Neural cell (in vitro differentiated cells): ENCODE results near the gene VPS54. TPM values are rescaled to one million over a fixed set of nuclear protein-coding genes. Genes with fewer than 3 reads are reported as not detected.

Experiments used
- H2AFZ ChIP-seq: fragments of 200-600, 300-800 bp; sonication (generic), shearing (Covaris generic); 2 replicates; pipeline ENCODE4 v1.6.0; 2014; ENCODE audit warnings: low read depth, mild to moderate bottlenecking, antibody characterized with exemption, low read length, moderate library complexity
- H3F3A ChIP-seq: fragments of 200-600 bp; shearing (Covaris generic); 2 replicates; pipeline ENCODE4 v1.6.1; 2016; ENCODE audit warnings: mild to moderate bottlenecking, moderate library complexity, mixed read lengths, antibody characterized with exemption, low read length; ENCODE audit not compliant: insufficient read depth, poor library complexity, severe bottlenecking
- H3K27ac ChIP-seq: fragments of 200-600, 300-800 bp; sonication (generic), shearing (Covaris generic); 2 replicates; pipeline ENCODE4 v1.5.1; 2014; ENCODE audit warnings: mild to moderate bottlenecking, low read length, moderate library complexity
- H3K27me3 ChIP-seq: fragments of 300-800, 200-600 bp; sonication (generic), shearing (Covaris generic); 2 replicates; pipeline ENCODE4 v1.6.0; 2014; ENCODE audit warnings: mild to moderate bottlenecking, low read depth, low read length, moderate library complexity; ENCODE audit not compliant: insufficient read depth
- H3K36me3 ChIP-seq: fragments of 300-800, 200-600 bp; sonication (generic), shearing (Covaris generic); 2 replicates; pipeline ENCODE4 v1.5.1; 2014; ENCODE audit warnings: mild to moderate bottlenecking, antibody characterized with exemption, low read length, moderate library complexity; ENCODE audit not compliant: insufficient read depth
- H3K4me2 ChIP-seq: fragments of 300-800, 200-600 bp; sonication (generic), shearing (Covaris generic); 2 replicates; pipeline ENCODE4 v1.6.0; 2014; ENCODE audit warnings: mild to moderate bottlenecking, low read length
- H3K4me3 ChIP-seq: fragments of 300-800, 200-600 bp; sonication (generic), shearing (Covaris generic); 2 replicates; pipeline ENCODE4 v1.5.1; 2014; ENCODE audit warnings: mild to moderate bottlenecking, low read length, moderate library complexity
- H3K79me2 ChIP-seq: fragments of 200-600 bp; shearing (Covaris generic); replicated peaks from 2 replicates; pipeline ENCODE4 v1.6.0; 2014; ENCODE audit warnings: mild to moderate bottlenecking, low read length, moderate library complexity; ENCODE audit not compliant: insufficient read depth
- H3K9ac ChIP-seq: fragments of 300-800, 200-600 bp; sonication (generic), shearing (Covaris generic); 2 replicates; pipeline ENCODE4 v1.6.1; 2016; ENCODE audit warnings: mild to moderate bottlenecking, low read length, mixed read lengths
- H3K9me2 ChIP-seq: fragments of 200-600 bp; shearing (Covaris generic); 2 replicates; pipeline ENCODE4 v1.6.1; 2016; ENCODE audit warnings: mild to moderate bottlenecking, low read length, mixed read lengths; ENCODE audit not compliant: insufficient read depth
- H3K9me3 ChIP-seq: fragments of 200-600, 300-800 bp; sonication (generic), shearing (Covaris generic); 2 replicates; pipeline ENCODE4 v1.6.1; 2016; ENCODE audit warnings: mild to moderate bottlenecking, mixed run types, low read length, moderate library complexity, mixed read lengths
- H4K20me1 ChIP-seq: fragments of 200-600 bp; shearing (Covaris generic); 2 replicates; pipeline ENCODE4 v1.6.1; 2016; ENCODE audit warnings: mild to moderate bottlenecking, mixed run types; ENCODE audit not compliant: insufficient read depth
- EP300 ChIP-seq: fragments of 450-650 bp; conservative IDR thresholded peaks from 2 replicates; pipeline ENCODE4 v1.6.1; 2014; ENCODE audit warnings: antibody characterized with exemption, mild to moderate bottlenecking, moderate library complexity; ENCODE audit not compliant: poor library complexity, severe bottlenecking
- EZH2 ChIP-seq: fragments of 200-600, 300-800 bp; shearing (Covaris generic), sonication (generic); IDR thresholded peaks from 2 replicates; pipeline ENCODE4 v1.6.1; 2014; ENCODE audit warnings: antibody characterized with exemption, low read length, borderline replicate concordance, mild to moderate bottlenecking; ENCODE audit not compliant: insufficient read depth, poor library complexity, severe bottlenecking
- MXI1 ChIP-seq: fragments of 450-650 bp; conservative IDR thresholded peaks from 2 replicates; pipeline ENCODE4 v1.6.1; 2014; ENCODE audit warnings: antibody characterized with exemption, mild to moderate bottlenecking; ENCODE audit not compliant: poor library complexity, severe bottlenecking
- POLR2AphosphoS5 ChIP-seq: IDR thresholded peaks from 2 replicates; pipeline ENCODE4 v1.6.1; 2012
- RAD21 ChIP-seq: fragments of 450-650 bp; conservative IDR thresholded peaks from 2 replicates; pipeline ENCODE4 v1.6.1; 2014; ENCODE audit warnings: antibody characterized with exemption, mild to moderate bottlenecking, moderate library complexity
- SMC3 ChIP-seq: fragments of 450-650 bp; conservative IDR thresholded peaks from 2 replicates; pipeline ENCODE4 v1.6.1; 2014; ENCODE audit warnings: antibody characterized with exemption, mild to moderate bottlenecking, moderate library complexity; ENCODE audit not compliant: poor library complexity
- TAF1 ChIP-seq: IDR thresholded peaks from 2 replicates; pipeline ENCODE4 v1.6.1; 2012; ENCODE audit warnings: low read depth
- polyA plus RNA-seq: library from polyadenylated mRNA; depleted of rRNA; stranded (reverse); fragments of >200 nt; gene quantifications from 2 replicates; pipeline ENCODE4 v1.2.3, GENCODE V29; 2014
- TF ChIP-seq, protein P1 (sequence below): fragments of 450-650 bp; IDR thresholded peaks from 2 replicates; pipeline ENCODE4 v1.5.1; 2014; ENCODE audit warnings: antibody characterized with exemption, mild to moderate bottlenecking, moderate library complexity; ENCODE audit not compliant: poor library complexity, severe bottlenecking
- TF ChIP-seq, protein P2 (sequence below): IDR thresholded peaks from 2 replicates; pipeline ENCODE4 v1.6.1; 2012; ENCODE audit warnings: borderline replicate concordance

VPS54 gene
- polyA plus RNA-seq, 1 donor from 2014 or later = 34.2 TPM

DNA sequence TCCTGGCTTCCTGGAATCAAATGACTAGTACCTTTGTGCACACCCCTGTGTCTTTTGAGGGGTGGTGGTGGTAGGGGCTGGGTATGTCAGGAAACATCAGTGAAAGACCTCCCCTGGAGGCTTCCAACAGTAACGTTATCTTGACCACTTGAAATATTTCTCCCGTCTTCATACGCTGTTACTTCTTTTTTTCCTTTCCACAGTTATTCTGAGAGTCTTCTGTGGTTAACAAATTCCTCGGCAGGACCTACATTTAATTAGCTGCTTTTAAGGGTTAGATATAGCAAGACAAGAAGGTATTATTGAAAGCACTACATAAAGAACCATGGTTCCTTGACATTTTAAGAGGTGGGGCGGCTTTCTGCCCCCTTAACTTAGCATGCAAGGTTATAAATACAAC, 142.9 kb downstream of the VPS54 start:
- H3K36me3 ChIP-seq = no peaks in the 10 kb centered on the region
- H3K9ac ChIP-seq = no peak overlapping the region
- no peaks in the 10 kb centered on the region for H3K9me3 ChIP-seq
- no peaks in the 10 kb centered on the region for H3K27me3 ChIP-seq
- H3F3A ChIP-seq = peaks cover 3% of the 10 kb centered on the region
- no peaks in the 10 kb centered on the region for H3K79me2 ChIP-seq
- TF ChIP-seq EZH2 (no peak), SMC3 (no peak), MXI1 (no peak), RAD21 (no peak), POLR2AphosphoS5 (no peak), TAF1 (no peak), EP300 (no peak)
- TF ChIP-seq, protein P1, sequence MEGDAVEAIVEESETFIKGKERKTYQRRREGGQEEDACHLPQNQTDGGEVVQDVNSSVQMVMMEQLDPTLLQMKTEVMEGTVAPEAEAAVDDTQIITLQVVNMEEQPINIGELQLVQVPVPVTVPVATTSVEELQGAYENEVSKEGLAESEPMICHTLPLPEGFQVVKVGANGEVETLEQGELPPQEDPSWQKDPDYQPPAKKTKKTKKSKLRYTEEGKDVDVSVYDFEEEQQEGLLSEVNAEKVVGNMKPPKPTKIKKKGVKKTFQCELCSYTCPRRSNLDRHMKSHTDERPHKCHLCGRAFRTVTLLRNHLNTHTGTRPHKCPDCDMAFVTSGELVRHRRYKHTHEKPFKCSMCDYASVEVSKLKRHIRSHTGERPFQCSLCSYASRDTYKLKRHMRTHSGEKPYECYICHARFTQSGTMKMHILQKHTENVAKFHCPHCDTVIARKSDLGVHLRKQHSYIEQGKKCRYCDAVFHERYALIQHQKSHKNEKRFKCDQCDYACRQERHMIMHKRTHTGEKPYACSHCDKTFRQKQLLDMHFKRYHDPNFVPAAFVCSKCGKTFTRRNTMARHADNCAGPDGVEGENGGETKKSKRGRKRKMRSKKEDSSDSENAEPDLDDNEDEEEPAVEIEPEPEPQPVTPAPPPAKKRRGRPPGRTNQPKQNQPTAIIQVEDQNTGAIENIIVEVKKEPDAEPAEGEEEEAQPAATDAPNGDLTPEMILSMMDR = no peak
- TF ChIP-seq, protein P2, sequence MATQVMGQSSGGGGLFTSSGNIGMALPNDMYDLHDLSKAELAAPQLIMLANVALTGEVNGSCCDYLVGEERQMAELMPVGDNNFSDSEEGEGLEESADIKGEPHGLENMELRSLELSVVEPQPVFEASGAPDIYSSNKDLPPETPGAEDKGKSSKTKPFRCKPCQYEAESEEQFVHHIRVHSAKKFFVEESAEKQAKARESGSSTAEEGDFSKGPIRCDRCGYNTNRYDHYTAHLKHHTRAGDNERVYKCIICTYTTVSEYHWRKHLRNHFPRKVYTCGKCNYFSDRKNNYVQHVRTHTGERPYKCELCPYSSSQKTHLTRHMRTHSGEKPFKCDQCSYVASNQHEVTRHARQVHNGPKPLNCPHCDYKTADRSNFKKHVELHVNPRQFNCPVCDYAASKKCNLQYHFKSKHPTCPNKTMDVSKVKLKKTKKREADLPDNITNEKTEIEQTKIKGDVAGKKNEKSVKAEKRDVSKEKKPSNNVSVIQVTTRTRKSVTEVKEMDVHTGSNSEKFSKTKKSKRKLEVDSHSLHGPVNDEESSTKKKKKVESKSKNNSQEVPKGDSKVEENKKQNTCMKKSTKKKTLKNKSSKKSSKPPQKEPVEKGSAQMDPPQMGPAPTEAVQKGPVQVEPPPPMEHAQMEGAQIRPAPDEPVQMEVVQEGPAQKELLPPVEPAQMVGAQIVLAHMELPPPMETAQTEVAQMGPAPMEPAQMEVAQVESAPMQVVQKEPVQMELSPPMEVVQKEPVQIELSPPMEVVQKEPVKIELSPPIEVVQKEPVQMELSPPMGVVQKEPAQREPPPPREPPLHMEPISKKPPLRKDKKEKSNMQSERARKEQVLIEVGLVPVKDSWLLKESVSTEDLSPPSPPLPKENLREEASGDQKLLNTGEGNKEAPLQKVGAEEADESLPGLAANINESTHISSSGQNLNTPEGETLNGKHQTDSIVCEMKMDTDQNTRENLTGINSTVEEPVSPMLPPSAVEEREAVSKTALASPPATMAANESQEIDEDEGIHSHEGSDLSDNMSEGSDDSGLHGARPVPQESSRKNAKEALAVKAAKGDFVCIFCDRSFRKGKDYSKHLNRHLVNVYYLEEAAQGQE = no peak
- no peaks in the 10 kb centered on the region for H4K20me1 ChIP-seq
- H3K9me2 ChIP-seq = no peaks in the 10 kb centered on the region
- H3K27ac ChIP-seq = no peak overlapping the region
- no peak overlapping the region for H2AFZ ChIP-seq
- no peak overlapping the region for H3K4me3 ChIP-seq
- no peak overlapping the region for H3K4me2 ChIP-seq

DNA sequence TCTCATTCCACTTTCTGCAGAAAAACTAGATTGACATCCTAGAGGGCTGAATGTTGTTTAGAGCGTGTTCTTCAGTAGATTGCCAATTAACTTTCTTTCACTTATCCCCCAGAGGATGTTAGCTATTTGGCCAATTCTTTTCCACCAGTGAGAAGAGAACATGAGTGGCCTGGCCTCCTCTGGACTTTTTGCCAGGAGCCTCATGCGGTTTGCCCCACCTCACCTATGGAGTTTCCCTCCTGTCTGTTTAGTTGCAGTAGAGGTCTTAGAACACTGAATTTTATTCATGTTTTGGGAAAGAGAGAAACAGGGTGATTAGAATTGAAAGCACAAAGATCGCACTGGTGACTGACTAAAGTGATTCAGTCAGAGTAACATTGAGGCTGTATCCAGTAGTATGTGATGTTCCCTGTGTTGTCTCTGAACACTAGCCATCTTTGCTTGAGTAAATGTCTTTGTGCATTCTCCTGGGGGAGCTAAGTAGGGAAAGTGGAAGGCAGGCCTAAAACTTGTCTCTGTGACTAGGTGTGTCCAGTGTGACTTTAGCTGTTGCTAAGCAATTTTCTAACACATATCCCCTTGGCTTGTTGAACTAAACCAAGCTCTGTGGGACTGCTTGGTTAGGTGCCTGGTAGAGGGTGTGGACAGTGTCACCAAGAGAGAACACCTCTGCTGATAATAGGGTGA, 143.5 kb downstream of the VPS54 start:
- no peak overlapping the region for H3K4me2 ChIP-seq
- peaks cover under 1% of the 10 kb centered on the region for H3F3A ChIP-seq
- no peaks in the 10 kb centered on the region for H3K9me3 ChIP-seq
- H3K27ac ChIP-seq = no peak overlapping the region
- no peaks in the 10 kb centered on the region for H3K79me2 ChIP-seq
- no peaks in the 10 kb centered on the region for H3K36me3 ChIP-seq
- H3K27me3 ChIP-seq = no peaks in the 10 kb centered on the region
- no peak overlapping the region for H3K9ac ChIP-seq
- no peak overlapping the region for H3K4me3 ChIP-seq
- H3K9me2 ChIP-seq = no peaks in the 10 kb centered on the region
- no peak overlapping the region for H2AFZ ChIP-seq
- TF ChIP-seq EZH2 (no peak), TAF1 (no peak), EP300 (no peak), SMC3 (no peak), POLR2AphosphoS5 (no peak), MXI1 (no peak), RAD21 (no peak)
- TF ChIP-seq, protein P1 = no peak
- TF ChIP-seq, protein P2 = no peak
- no peaks in the 10 kb centered on the region for H4K20me1 ChIP-seq
